Gastrocnemius medialis (tissue), 4 donors: ENCODE measurements around the gene PF4V1. TPM values are rescaled to one million over a fixed set of nuclear protein-coding genes. Genes with fewer than 3 reads are reported as not detected.

Experiments
- ATAC-seq, 2 donors: fragments of 150-250 bp; one replicate each; pipeline ENCODE4 v1.9.1; 2016
- DNase-seq, 2 donors: peaks; one replicate each; pipeline ENCODE4 v3.0.0-alpha.2; 2019
- H3K27ac ChIP-seq, 4 donors: fragments of 200-600 bp; sonication (generic); 1 replicate in 1 of 4; 2 replicates in 3 of 4; pipeline ENCODE4 v1.5.1; 2016 to 2018; ENCODE audit warnings: mild to moderate bottlenecking in 2 of 4, moderate library complexity in 1 of 4
- H3K27me3 ChIP-seq, 3 donors: fragments of 200-600 bp; sonication (generic) in 2 of 3; 1 replicate in 1 of 3; 2 replicates in 2 of 3; pipeline versions ENCODE4 v1.5.1 to v1.6.0; 2016 to 2019; ENCODE audit warnings: mild to moderate bottlenecking in 1 of 3, moderate library complexity in 1 of 3
- H3K36me3 ChIP-seq, 2 donors: fragments of 200-600 bp; sonication (generic) in 1 of 2; one replicate each; pipeline ENCODE4 v1.5.1; 2017 to 2018
- H3K4me1 ChIP-seq, 2 donors: fragments of 200-600 bp; sonication (generic) in 1 of 2; one replicate each; pipeline ENCODE4 v1.5.1; 2016 to 2017; ENCODE audit warnings: mild to moderate bottlenecking in 2 of 2
- H3K4me3 ChIP-seq, 4 donors: fragments of 200-600 bp; sonication (generic) in 3 of 4; 1 replicate in 1 of 4; 2 replicates in 3 of 4; pipeline ENCODE4 v1.5.1; 2016 to 2019; ENCODE audit warnings: mild to moderate bottlenecking in 2 of 4
- H3K9me3 ChIP-seq, 3 donors: fragments of 200-600 bp; sonication (generic) in 2 of 3; 1 replicate in 1 of 3; 2 replicates in 2 of 3; pipeline ENCODE4 v1.5.1; 2016 to 2019
- CTCF ChIP-seq, 5 experiments: fragments of 450-650 bp in 3 of 5; fragments of 200-600 bp in 2 of 5; sonication (generic) in 2 of 5; IDR thresholded peaks in 4 of 5; conservative IDR thresholded peaks in 1 of 5; 1 replicate in 4 of 5; 2 replicates in 1 of 5; pipeline ENCODE4 v1.5.1; 2016 to 2019; ENCODE audit warnings: antibody characterized with exemption in 5 of 5, mild to moderate bottlenecking in 3 of 5, moderate library complexity in 3 of 5
- POLR2A ChIP-seq, 2 donors: fragments of 450-650 bp; IDR thresholded peaks; one replicate each; pipeline ENCODE4 v1.6.1; 2017; ENCODE audit warnings: antibody characterized with exemption in 2 of 2, mild to moderate bottlenecking in 2 of 2, moderate library complexity in 2 of 2
- in situ Hi-C, 4 donors: fragments of 200-750 bp; cut with MboI; loops; one replicate each; pipeline versions ENCODE4 v1.15.0 to v1.8.0; 2017; ENCODE audit warnings: low sequenced_read_pairs in 4 of 4
- intact Hi-C: fragments of 100-400 bp; cut with DNase I; formaldehyde crosslinking; loops from one replicate; pipeline ENCODE4 v1.15.1; 2023; ENCODE audit warnings: low total_unique reads
- total RNA-seq, 4 donors: library from RNA; depleted of rRNA; stranded (reverse); fragments of >200 nt; gene quantifications; one replicate each; pipeline versions ENCODE4 v1.1.0 to v1.2.3, GENCODE V29; 2016

The PF4V1 gene
- total RNA-seq, 4 donors from 2014 or later, result not detected

DNA sequence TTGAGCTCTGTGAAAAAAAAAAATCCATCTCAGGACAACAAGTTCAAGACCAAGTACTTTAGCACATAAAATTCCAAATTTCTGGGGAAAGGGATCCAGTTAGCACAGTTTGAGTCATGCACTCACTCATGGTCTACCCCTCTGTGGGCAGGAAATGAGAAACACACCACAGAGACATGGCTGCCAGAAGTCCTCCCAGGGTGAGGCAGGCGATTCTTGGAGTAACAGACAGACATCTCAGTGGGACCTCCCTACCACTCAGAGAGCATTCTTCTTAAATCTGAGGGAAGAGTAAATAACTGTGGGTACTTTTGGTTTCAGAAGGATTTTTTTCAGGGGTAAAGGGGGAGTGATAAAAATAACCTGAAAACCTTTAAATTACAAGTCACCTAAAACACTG lies 30.2 kb downstream of the PF4V1 start:
- Histone ChIP-seq H3K9me3 (peaks cover 0 to 3% (median 0%) of the 10 kb centered on the region in 3 donors), H3K4me3 (no peak overlapping the region), H3K4me1 (no peaks in the 10 kb centered on the region), H3K36me3 (no peaks in the 10 kb centered on the region), H3K27ac (no peak overlapping the region), H3K27me3 (no peaks in the 10 kb centered on the region)
- intact Hi-C loops, result no loop called here
- DNase-seq, result no peak
- in situ Hi-C loops, result no loop called here
- no peak for ATAC-seq
- no peak for TF ChIP-seq POLR2A (IDR thresholded peaks at IDR 0.05)
- no peak for TF ChIP-seq CTCF (IDR thresholded peaks at IDR 0.05 in 4 of 5, conservative IDR thresholded peaks at IDR 0.05 in 1 of 5)

DNA sequence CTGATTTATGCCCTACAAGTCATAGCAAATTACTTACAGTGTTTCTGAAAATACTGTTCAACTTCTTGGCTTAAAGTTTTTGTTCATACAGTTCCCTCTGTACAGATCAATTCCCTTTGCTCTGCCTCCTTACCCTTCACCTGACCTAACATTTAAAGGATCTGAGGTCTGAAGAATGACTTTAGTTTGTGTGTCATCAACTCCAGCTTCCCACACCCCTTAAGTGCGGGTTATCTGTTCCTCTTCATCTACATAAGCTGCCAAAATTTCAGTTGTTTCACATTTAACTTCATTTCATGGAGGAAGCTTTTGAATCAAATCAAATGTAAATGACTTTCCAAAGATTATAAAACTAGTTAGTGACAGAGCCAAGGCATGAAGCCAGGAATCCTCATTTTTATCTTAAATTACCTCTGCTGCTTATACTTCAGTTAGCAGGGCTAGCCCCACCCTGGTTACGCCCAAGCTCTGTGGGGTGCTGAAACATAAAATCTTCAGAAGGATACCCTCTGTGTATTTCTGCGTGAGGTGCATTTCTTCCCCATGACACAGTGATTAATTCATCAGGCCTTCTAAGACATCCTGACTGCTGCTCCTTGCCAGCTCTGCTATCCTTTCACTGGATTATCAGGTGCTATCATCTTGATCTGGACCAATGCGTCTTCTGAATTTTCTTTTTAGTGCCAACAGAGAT lies 32.6 kb downstream of the PF4V1 start:
- in situ Hi-C loops, result no loop called here
- Histone ChIP-seq H3K4me1 (no peaks in the 10 kb centered on the region), H3K36me3 (no peaks in the 10 kb centered on the region), H3K9me3 (peaks cover 0 to 3% (median 0%) of the 10 kb centered on the region in 3 donors), H3K27me3 (no peaks in the 10 kb centered on the region), H3K27ac (no peak overlapping the region), H3K4me3 (no peak overlapping the region)
- no peak for TF ChIP-seq CTCF (IDR thresholded peaks at IDR 0.05 in 4 of 5, conservative IDR thresholded peaks at IDR 0.05 in 1 of 5)
- TF ChIP-seq POLR2A (IDR thresholded peaks at IDR 0.05), result no peak
- intact Hi-C loops, result no loop called here
- DNase-seq (no peak), ATAC-seq (no peak)

- ATAC-seq, result no peak
- intact Hi-C loops (no loop called here), in situ Hi-C loops (no loop called here)
- H3K27me3 ChIP-seq, result no peaks in the 10 kb centered on the region
- no peak overlapping the region for H3K27ac ChIP-seq
- H3K9me3 ChIP-seq, result peaks cover 0 to 3% (median 0%) of the 10 kb centered on the region in 3 donors
- H3K4me1 ChIP-seq, result no peaks in the 10 kb centered on the region
- H3K36me3 ChIP-seq, result no peaks in the 10 kb centered on the region
- TF ChIP-seq CTCF (IDR thresholded peaks at IDR 0.05 in 4 of 5, conservative IDR thresholded peaks at IDR 0.05 in 1 of 5) (no peak), POLR2A (IDR thresholded peaks at IDR 0.05) (no peak)
- DNase-seq, result no peak
- no peak overlapping the region for H3K4me3 ChIP-seq
These were observed 38.2 kb downstream of the PF4V1 start for GRCh38 chr4:73891326-73891725.

- Histone ChIP-seq H3K27ac (no peak overlapping the region), H3K27me3 (no peaks in the 10 kb centered on the region), H3K9me3 (peaks cover 0 to 3% (median 0%) of the 10 kb centered on the region in 3 donors), H3K36me3 (no peaks in the 10 kb centered on the region), H3K4me1 (no peaks in the 10 kb centered on the region), H3K4me3 (no peak overlapping the region)
- TF ChIP-seq CTCF (IDR thresholded peaks at IDR 0.05 in 4 of 5, conservative IDR thresholded peaks at IDR 0.05 in 1 of 5) (no peak), POLR2A (IDR thresholded peaks at IDR 0.05) (no peak)
- intact Hi-C loops, result no loop called here
- in situ Hi-C loops, result no loop called here
- ATAC-seq (no peak), DNase-seq (no peak)
These were observed 38.8 kb downstream of the PF4V1 start for GRCh38 chr4:73891739-73892405.
